Prostate gland (tissue), 2 donors: ENCODE measurements around the gene SMARCA2. TPM values are rescaled to one million over a fixed set of nuclear protein-coding genes. Genes with fewer than 3 reads are reported as not detected.

Experiments
- DNase-seq: peaks from one replicate; pipeline ENCODE4 v3.0.0-alpha.2; 2019; ENCODE audit warnings: low spot score
- H3K27ac ChIP-seq, 2 donors: fragments of 200-600 bp; sonication (generic); 2 replicates each; pipeline ENCODE4 v1.5.1; 2017 to 2019
- H3K27me3 ChIP-seq: fragments of 200-600 bp; sonication (generic); replicated peaks from 2 replicates; pipeline ENCODE4 v1.5.1; 2019; ENCODE audit not compliant: insufficient read depth
- H3K36me3 ChIP-seq, 2 donors: fragments of 200-600 bp; sonication (generic); 1 replicate in 1 of 2; 2 replicates in 1 of 2; pipeline versions ENCODE4 v1.5.1 to v1.8.1; 2017 to 2019
- H3K4me1 ChIP-seq: fragments of 200-600 bp; sonication (generic); replicated peaks from 2 replicates; pipeline ENCODE4 v1.5.1; 2019
- H3K4me3 ChIP-seq, 2 donors: fragments of 200-600 bp; sonication (generic); 2 replicates each; pipeline ENCODE4 v1.5.1; 2017 to 2019
- H3K9me3 ChIP-seq: fragments of 200-600 bp; sonication (generic); 2 replicates; pipeline ENCODE4 v1.5.1; 2017
- CTCF ChIP-seq, 4 experiments: fragments of 200-600 bp in 2 of 4; fragments of 450-650 bp in 2 of 4; sonication (generic) in 2 of 4; IDR thresholded peaks; 1 replicate in 3 of 4; 2 replicates in 1 of 4; pipeline ENCODE4 v1.5.1; 2016 to 2019; ENCODE audit warnings: antibody characterized with exemption in 4 of 4, mild to moderate bottlenecking in 2 of 4, moderate library complexity in 2 of 4
- POLR2A ChIP-seq: fragments of 450-650 bp; IDR thresholded peaks from one replicate; pipeline ENCODE4 v1.6.1; 2016; ENCODE audit warnings: antibody characterized with exemption, mild to moderate bottlenecking
- POLR2AphosphoS5 ChIP-seq: sonication (generic); formaldehyde crosslinking; IDR thresholded peaks from one replicate; pipeline ENCODE4 v1.6.1; 2017; ENCODE audit warnings: antibody characterized with exemption
- whole genome bisulfite sequencing: methylation state at CpG from one replicate; pipeline ENCODE4 v1.1.5; 2018; 5-methylcytosine and 5-hydroxymethylcytosine counted together
- intact Hi-C: fragments of 100-400 bp; cut with DNase I; formaldehyde crosslinking; loops from one replicate; pipeline ENCODE4 v1.14.2; 2022
- total RNA-seq, 2 donors: library from RNA; depleted of rRNA; stranded (reverse); fragments of >200 nt; gene quantifications; one replicate each; pipeline ENCODE4 v1.1.0, GENCODE V29; 2016

Gene SMARCA2
- total RNA-seq, 2 donors from 2014 or later, result 125 to 175 TPM

GRCh38 chr9:1972672-1973071, 42.5 kb upstream of the SMARCA2 start:
- Histone ChIP-seq H3K27me3 (no peaks in the 10 kb centered on the region), H3K4me1 (no peaks in the 10 kb centered on the region), H3K36me3 (no peaks in the 10 kb centered on the region), H3K27ac (no peak overlapping the region), H3K4me3 (no peak overlapping the region), H3K9me3 (no peaks in the 10 kb centered on the region)
- DNase-seq, result no peak
- no peak for TF ChIP-seq CTCF (IDR thresholded peaks at IDR 0.05)
- TF ChIP-seq POLR2AphosphoS5, result no peak
- TF ChIP-seq POLR2A, result no peak
- intact Hi-C loops, result no loop called here

GRCh38 chr9:1977026-1977425, 38.1 kb upstream of the SMARCA2 start:
- Histone ChIP-seq H3K27ac (no peak overlapping the region), H3K36me3 (no peaks in the 10 kb centered on the region), H3K4me1 (no peaks in the 10 kb centered on the region), H3K27me3 (no peaks in the 10 kb centered on the region), H3K9me3 (no peaks in the 10 kb centered on the region), H3K4me3 (no peak overlapping the region)
- WGBS, result 88% methylated on average over 2 of the region's 2 CpGs
- no peak for DNase-seq
- intact Hi-C loops, result no loop called here
- TF ChIP-seq POLR2AphosphoS5 (no peak), POLR2A (no peak), CTCF (IDR thresholded peaks at IDR 0.05) (no peak)

GRCh38 chr9:1978941-1979340, 36.2 kb upstream of the SMARCA2 start:
- Histone ChIP-seq H3K27me3 (no peaks in the 10 kb centered on the region), H3K4me3 (no peak overlapping the region), H3K9me3 (no peaks in the 10 kb centered on the region), H3K4me1 (no peaks in the 10 kb centered on the region), H3K36me3 (no peaks in the 10 kb centered on the region), H3K27ac (no peak overlapping the region)
- DNase-seq, result no peak
- WGBS, result 54% methylated on average over 5 of the region's 5 CpGs
- no peak for TF ChIP-seq POLR2A
- no peak for TF ChIP-seq POLR2AphosphoS5
- TF ChIP-seq CTCF (IDR thresholded peaks at IDR 0.05), result no peak
- intact Hi-C loops, result no loop called here

GRCh38 chr9:1979741-1980367, 35.3 kb upstream of the SMARCA2 start:
- WGBS, result 47% methylated on average over 7 of the region's 7 CpGs
- Histone ChIP-seq H3K27ac (no peak overlapping the region), H3K4me1 (no peaks in the 10 kb centered on the region), H3K4me3 (no peak overlapping the region), H3K9me3 (no peaks in the 10 kb centered on the region), H3K27me3 (no peaks in the 10 kb centered on the region), H3K36me3 (no peaks in the 10 kb centered on the region)
- no peak for TF ChIP-seq POLR2A
- no peak for TF ChIP-seq CTCF (IDR thresholded peaks at IDR 0.05)
- no peak for TF ChIP-seq POLR2AphosphoS5
- no peak for DNase-seq
- intact Hi-C loops, result no loop called here

- no peak for DNase-seq
- no peak overlapping the region for H3K4me3 ChIP-seq
- H3K36me3 ChIP-seq, result no peaks in the 10 kb centered on the region
- no peak for TF ChIP-seq POLR2AphosphoS5
- TF ChIP-seq POLR2A, result no peak
- TF ChIP-seq CTCF (IDR thresholded peaks at IDR 0.05), result no peak
- WGBS, result 96% methylated on average over 1 of the region's 1 CpG
- no peaks in the 10 kb centered on the region for H3K4me1 ChIP-seq
- H3K9me3 ChIP-seq, result no peaks in the 10 kb centered on the region
- intact Hi-C loops, result no loop called here
- no peak overlapping the region for H3K27ac ChIP-seq
- no peaks in the 10 kb centered on the region for H3K27me3 ChIP-seq
Measured at GRCh38 chr9:1980387-1980786, 34.8 kb upstream of the SMARCA2 start.
